Epithelial cell of esophagus (primary cell): ENCODE measurements around the gene NRSN2.
"Not testable (repeated sequence)": the region's sequence is repeated elsewhere in the genome, so short reads cannot be mapped to it uniquely, and the experiment has no call there.

ENCODE experiments used
- DNase-seq: peaks from one replicate; pipeline ENCODE4 v3.0.0; 2010; ENCODE audit warnings: low read depth
- H3K4me3 ChIP-seq: 2 replicates; pipeline ENCODE4 v1.5.1; 2011; ENCODE audit warnings: mild to moderate bottlenecking, low read length, control low read depth
- CTCF ChIP-seq: IDR thresholded peaks from 2 replicates; pipeline ENCODE4 v1.5.1; 2011; ENCODE audit warnings: low read depth, mild to moderate bottlenecking, low read length, control low read depth, inconsistent platforms; ENCODE audit not compliant: insufficient read depth; ENCODE audit errors: missing control alignments

The NRSN2 gene

GRCh38 chr20:347640-348484, 951 bp downstream of the NRSN2 start:
- peak overlapping the region; percentile 69 for H3K4me3 ChIP-seq
- peak; percentile 71 for DNase-seq
- no peak for TF ChIP-seq CTCF

GRCh38 chr20:348972-349841, 2.3 kb downstream of the NRSN2 start:
- no peak overlapping the region for H3K4me3 ChIP-seq
- TF ChIP-seq CTCF = no peak
- no peak for DNase-seq

GRCh38 chr20:353166-353565, 6.3 kb downstream of the NRSN2 start:
- no peak overlapping the region for H3K4me3 ChIP-seq
- no peak for DNase-seq
- TF ChIP-seq CTCF = no peak

- peak; percentile 94 for TF ChIP-seq CTCF
- no peak overlapping the region for H3K4me3 ChIP-seq
- peak; percentile 76 for DNase-seq
Observed at GRCh38 chr20:354298-354977, 7.5 kb downstream of the NRSN2 start.

GRCh38 chr20:356154-356553, 9.2 kb downstream of the NRSN2 start:
- DNase-seq, H3K4me3 ChIP-seq: not testable (repeated sequence)

- no peak for TF ChIP-seq CTCF
- no peak overlapping the region for H3K4me3 ChIP-seq
- DNase-seq = no peak
Observed at GRCh38 chr20:356745-357144, 9.8 kb downstream of the NRSN2 start.
